Measurements from ENCODE around the gene ELOVL5.

Gene ELOVL5

GRCh38 chr6:53257001-53257400, 91.7 kb downstream of the ELOVL5 start:
- TF ChIP-seq POLR2AphosphoS5 (IDR thresholded peaks at IDR 0.05; ENCODE audit: low read depth, low read length) (no peak; the same call in 1 of the 2 replicates), TAF1 (IDR thresholded peaks at IDR 0.05; ENCODE audit: borderline replicate concordance, insufficient read depth, low read length) (no peak), REST (IDR thresholded peaks at IDR 0.05; ENCODE audit: insufficient read depth in 1 of 2, low read depth in 2 of 2, low read length in 2 of 2) (no peak), SIN3A (IDR thresholded peaks at IDR 0.05; ENCODE audit: borderline replicate concordance, insufficient read depth, low read length) (no peak), FOXP2 (optimal IDR thresholded peaks at IDR 0.05; ENCODE audit: borderline replicate concordance, extremely low read depth, extremely low read length, insufficient read depth) (no peak)

GRCh38 chr6:53252177-53252692, 96.5 kb downstream of the ELOVL5 start:
- TF ChIP-seq TAF1 (IDR thresholded peaks at IDR 0.05; ENCODE audit: borderline replicate concordance, insufficient read depth, low read length) = no peak
- no peak for TF ChIP-seq FOXP2 (optimal IDR thresholded peaks at IDR 0.05; ENCODE audit: borderline replicate concordance, extremely low read depth, extremely low read length, insufficient read depth)
- TF ChIP-seq REST (IDR thresholded peaks at IDR 0.05; ENCODE audit: insufficient read depth in 1 of 2, low read depth in 2 of 2, low read length in 2 of 2) = no peak
- no peak for TF ChIP-seq SIN3A (IDR thresholded peaks at IDR 0.05; ENCODE audit: borderline replicate concordance, insufficient read depth, low read length)
- TF ChIP-seq POLR2AphosphoS5 (IDR thresholded peaks at IDR 0.05; ENCODE audit: low read depth, low read length) = no peak

- TF ChIP-seq POLR2AphosphoS5 (IDR thresholded peaks at IDR 0.05; ENCODE audit: low read depth, low read length) (no peak), TAF1 (IDR thresholded peaks at IDR 0.05; ENCODE audit: borderline replicate concordance, insufficient read depth, low read length) (no peak), REST (IDR thresholded peaks at IDR 0.05; ENCODE audit: insufficient read depth in 1 of 2, low read depth in 2 of 2, low read length in 2 of 2) (no peak)
Measured at GRCh38 chr6:53251033-53251672, 97.6 kb downstream of the ELOVL5 start.

- TF ChIP-seq TAF1 (IDR thresholded peaks at IDR 0.05; ENCODE audit: borderline replicate concordance, insufficient read depth, low read length) (no peak), SIN3A (IDR thresholded peaks at IDR 0.05; ENCODE audit: borderline replicate concordance, insufficient read depth, low read length) (no peak), FOXP2 (optimal IDR thresholded peaks at IDR 0.05; ENCODE audit: borderline replicate concordance, extremely low read depth, extremely low read length, insufficient read depth) (no peak), REST (IDR thresholded peaks at IDR 0.05; ENCODE audit: insufficient read depth in 1 of 2, low read depth in 2 of 2, low read length in 2 of 2) (no peak), POLR2AphosphoS5 (IDR thresholded peaks at IDR 0.05; ENCODE audit: low read depth, low read length) (no peak)
Measured at GRCh38 chr6:53250176-53251032, 98.3 kb downstream of the ELOVL5 start.
